Midbrain (tissue), 1 donor: ENCODE data around the gene WWC1.
"Not testable (repeated sequence)": the region's sequence is repeated elsewhere in the genome, so short reads cannot be mapped to it uniquely, and the experiment has no call there.

Experiments used
- DNase-seq: peaks from one replicate; lab custom pipeline; 2025; lab: John Stamatoyannopoulos, UW

WWC1 gene

GRCh38 chr5:168286386-168286785 lies 5.1 kb upstream of the WWC1 start:
- DNase-seq = no peak

GRCh38 chr5:168286863-168287262 lies 4.6 kb upstream of the WWC1 start:
- not testable (repeated sequence) for DNase-seq

GRCh38 chr5:168287362-168287761 lies 4.1 kb upstream of the WWC1 start:
- no peak for DNase-seq

- peak; percentile 30 for DNase-seq
Measured at GRCh38 chr5:168288349-168289245, 2.8 kb upstream of the WWC1 start.

GRCh38 chr5:168290902-168291341 lies 523 bp upstream of the WWC1 start:
- DNase-seq = no peak

- no peak for DNase-seq
Measured at GRCh38 chr5:168291964-168292785, 730 bp downstream of the WWC1 start.

GRCh38 chr5:168292786-168293696 lies 1.6 kb downstream of the WWC1 start:
- no peak for DNase-seq

GRCh38 chr5:168295574-168296201 lies 4.2 kb downstream of the WWC1 start:
- DNase-seq = peak; percentile 69

- DNase-seq = no peak
Measured at GRCh38 chr5:168296682-168297081, 5.2 kb downstream of the WWC1 start.

- DNase-seq = no peak
Measured at GRCh38 chr5:168298949-168299348, 7.5 kb downstream of the WWC1 start.

- no peak for DNase-seq
Measured at GRCh38 chr5:168299372-168299771, 7.9 kb downstream of the WWC1 start.

- no peak for DNase-seq
Measured at GRCh38 chr5:168300326-168301182, 9.1 kb downstream of the WWC1 start.

- DNase-seq = no peak
Measured at GRCh38 chr5:168301593-168302390, 10.3 kb downstream of the WWC1 start.

GRCh38 chr5:168302785-168303184 lies 11.3 kb downstream of the WWC1 start:
- no peak for DNase-seq

GRCh38 chr5:168303393-168304025 lies 12.1 kb downstream of the WWC1 start:
- no peak for DNase-seq

GRCh38 chr5:168304349-168304748 lies 12.9 kb downstream of the WWC1 start:
- no peak for DNase-seq

GRCh38 chr5:168305281-168305680 lies 13.8 kb downstream of the WWC1 start:
- no peak for DNase-seq

GRCh38 chr5:168307022-168307421 lies 15.6 kb downstream of the WWC1 start:
- no peak for DNase-seq
